ENCODE measurements around the gene TCP11L2.

The TCP11L2 gene
- 6.5 to 199 (median 135) reads per million in 3 experiments for total RNA-seq

- DNase-seq: peak; percentile 92
Observed at GRCh38 chr12:106302401-106303201, at the start of gene TCP11L2. Gene TCP11L2, plus strand, starts transcription at chr12:106302733. Its CDS starts 8,343 bp downstream, at chr12:106311076.

GRCh38 chr12:106254724-106255123 lies 47.8 kb upstream of the TCP11L2 start:
- DNase-seq: no peak

GRCh38 chr12:106255493-106255892 lies 47.0 kb upstream of the TCP11L2 start:
- no peak for DNase-seq

- DNase-seq: no peak
Observed at GRCh38 chr12:106255952-106256351, 46.6 kb upstream of the TCP11L2 start.

- no peak for DNase-seq
Observed at GRCh38 chr12:106256524-106256923, 46.0 kb upstream of the TCP11L2 start.

GRCh38 chr12:106258226-106258625 lies 44.3 kb upstream of the TCP11L2 start:
- no peak for DNase-seq

- DNase-seq: no peak
Observed at GRCh38 chr12:106258935-106259334, 43.6 kb upstream of the TCP11L2 start.

- DNase-seq: no peak
Observed at GRCh38 chr12:106265116-106265515, 37.4 kb upstream of the TCP11L2 start.

GRCh38 chr12:106267535-106267934 lies 35.0 kb upstream of the TCP11L2 start:
- DNase-seq: peak; percentile 36

GRCh38 chr12:106269150-106269771 lies 33.3 kb upstream of the TCP11L2 start:
- DNase-seq: no peak

- DNase-seq: no peak
Observed at GRCh38 chr12:106271575-106272505, 30.7 kb upstream of the TCP11L2 start.

GRCh38 chr12:106273491-106273890 lies 29.0 kb upstream of the TCP11L2 start:
- no peak for DNase-seq

GRCh38 chr12:106274012-106274411 lies 28.5 kb upstream of the TCP11L2 start:
- no peak for DNase-seq

GRCh38 chr12:106274575-106275121 lies 27.9 kb upstream of the TCP11L2 start:
- no peak for DNase-seq

- no peak for DNase-seq
Observed at GRCh38 chr12:106275458-106275857, 27.1 kb upstream of the TCP11L2 start.

- DNase-seq: no peak
Observed at GRCh38 chr12:106276032-106276740, 26.3 kb upstream of the TCP11L2 start.

- no peak for DNase-seq
Observed at GRCh38 chr12:106280106-106280505, 22.4 kb upstream of the TCP11L2 start.

- no peak for DNase-seq
Observed at GRCh38 chr12:106281056-106281782, 21.3 kb upstream of the TCP11L2 start.

GRCh38 chr12:106281804-106282203 lies 20.7 kb upstream of the TCP11L2 start:
- DNase-seq: no peak

GRCh38 chr12:106282457-106283097 lies 20.0 kb upstream of the TCP11L2 start:
- peak; percentile 55 for DNase-seq
